Keratinocyte (primary cell): ENCODE data around the gene NTN3.

Experiments
- EZH2 ChIP-seq: IDR thresholded peaks from one replicate; pipeline ENCODE4 v1.6.1; 2012; ENCODE audit warnings: inconsistent platforms, mild to moderate bottlenecking, low read length, moderate library complexity
- TF ChIP-seq, protein P1 (sequence below), 3 experiments: IDR thresholded peaks in 1 of 3; conservative IDR thresholded peaks in 1 of 3; optimal IDR thresholded peaks in 1 of 3; 2 replicates in 2 of 3; 3 replicates in 1 of 3; pipeline versions ENCODE3 to v1.5.1; 2011; ENCODE audit warnings: low read length in 3 of 3, mild to moderate bottlenecking in 3 of 3, moderate library complexity in 2 of 3, control low read depth in 1 of 3, inconsistent platforms in 1 of 3; ENCODE audit not compliant: insufficient read depth in 2 of 3; ENCODE audit errors: extremely low read depth in 1 of 3

- TF ChIP-seq, protein P1, sequence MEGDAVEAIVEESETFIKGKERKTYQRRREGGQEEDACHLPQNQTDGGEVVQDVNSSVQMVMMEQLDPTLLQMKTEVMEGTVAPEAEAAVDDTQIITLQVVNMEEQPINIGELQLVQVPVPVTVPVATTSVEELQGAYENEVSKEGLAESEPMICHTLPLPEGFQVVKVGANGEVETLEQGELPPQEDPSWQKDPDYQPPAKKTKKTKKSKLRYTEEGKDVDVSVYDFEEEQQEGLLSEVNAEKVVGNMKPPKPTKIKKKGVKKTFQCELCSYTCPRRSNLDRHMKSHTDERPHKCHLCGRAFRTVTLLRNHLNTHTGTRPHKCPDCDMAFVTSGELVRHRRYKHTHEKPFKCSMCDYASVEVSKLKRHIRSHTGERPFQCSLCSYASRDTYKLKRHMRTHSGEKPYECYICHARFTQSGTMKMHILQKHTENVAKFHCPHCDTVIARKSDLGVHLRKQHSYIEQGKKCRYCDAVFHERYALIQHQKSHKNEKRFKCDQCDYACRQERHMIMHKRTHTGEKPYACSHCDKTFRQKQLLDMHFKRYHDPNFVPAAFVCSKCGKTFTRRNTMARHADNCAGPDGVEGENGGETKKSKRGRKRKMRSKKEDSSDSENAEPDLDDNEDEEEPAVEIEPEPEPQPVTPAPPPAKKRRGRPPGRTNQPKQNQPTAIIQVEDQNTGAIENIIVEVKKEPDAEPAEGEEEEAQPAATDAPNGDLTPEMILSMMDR (optimal IDR thresholded peaks at IDR 0.05 in 1 of 3, IDR thresholded peaks at IDR 0.05 in 1 of 3, conservative IDR thresholded peaks at IDR 0.05 in 1 of 3; ENCODE audit: extremely low read depth in 1 of 3, insufficient read depth in 2 of 3, low read length in 3 of 3) = no peak
- TF ChIP-seq EZH2 = no peak
Observed at GRCh38 chr16:2498531-2499253, 27.6 kb downstream of the NTN3 start.
